Measurements from ENCODE around the gene FAM89B.

The FAM89B gene

GRCh38 chr11:65572356-65573051 is at the start of gene FAM89B:
Gene FAM89B, plus strand, starts transcription at chr11:65572538. Its CDS starts 132 bp downstream, at chr11:65572670.
- TF ChIP-seq TEAD4 (IDR thresholded peaks at IDR 0.05): no peak
- TF ChIP-seq MAX (IDR thresholded peaks at IDR 0.05): peak; percentile 19; the same call in 1 of the 2 replicates
- TF ChIP-seq RAD21 (IDR thresholded peaks at IDR 0.05; ENCODE audit: low read depth): no peak
- no peak; the same call in 1 of the 2 replicates for TF ChIP-seq ZBTB7A (IDR thresholded peaks at IDR 0.05; ENCODE audit: low read depth)
- TF ChIP-seq CEBPB (IDR thresholded peaks at IDR 0.05): no peak
- no peak for TF ChIP-seq EGR1 (IDR thresholded peaks at IDR 0.05)
- TF ChIP-seq NFIC (IDR thresholded peaks at IDR 0.05): 0 out of 2 replicates have a peak, but pooled peaks have one; percentile 10
- TF ChIP-seq CREB1 (IDR thresholded peaks at IDR 0.05; ENCODE audit: low read depth): no peak
- no peak for TF ChIP-seq YY1 (IDR thresholded peaks at IDR 0.05; ENCODE audit: low read depth)
- no peak for TF ChIP-seq REST (IDR thresholded peaks at IDR 0.05; ENCODE audit: low read depth)
- TF ChIP-seq TCF12 (IDR thresholded peaks at IDR 0.05; ENCODE audit: low read depth): no peak
- no peak for TF ChIP-seq USF1 (IDR thresholded peaks at IDR 0.05)
- TF ChIP-seq TAF1 (IDR thresholded peaks at IDR 0.05; ENCODE audit: low read depth): no peak
- no peak for TF ChIP-seq FOXM1 (IDR thresholded peaks at IDR 0.05; ENCODE audit: borderline replicate concordance, low read depth)

GRCh38 chr11:65524014-65524740 is 48.2 kb upstream of the FAM89B start:
- TF ChIP-seq ZBTB7A (IDR thresholded peaks at IDR 0.05; ENCODE audit: low read depth) (0 out of 2 replicates have a peak, but pooled peaks have one; percentile 29), TAF1 (IDR thresholded peaks at IDR 0.05; ENCODE audit: low read depth) (no peak; the same call in 1 of the 2 replicates)

GRCh38 chr11:65524741-65525545 is 47.4 kb upstream of the FAM89B start, which contains the start of gene SCYL1:
Gene SCYL1, plus strand, starts transcription at chr11:65525083. Its CDS starts 71 bp downstream, at chr11:65525154.
- peak; percentile 46; the same call in 1 of the 2 replicates for TF ChIP-seq YY1 (IDR thresholded peaks at IDR 0.05; ENCODE audit: low read depth)
- peak; percentile 35; the same call in 1 of the 2 replicates for TF ChIP-seq MAX (IDR thresholded peaks at IDR 0.05)
- no peak for TF ChIP-seq FOXM1 (IDR thresholded peaks at IDR 0.05; ENCODE audit: borderline replicate concordance, low read depth)
- 0 out of 2 replicates have a peak, but pooled peaks have one; percentile 44 for TF ChIP-seq ZBTB7A (IDR thresholded peaks at IDR 0.05; ENCODE audit: low read depth)
- TF ChIP-seq USF1 (IDR thresholded peaks at IDR 0.05): peak; percentile 93
- peak; percentile 68 for TF ChIP-seq TAF1 (IDR thresholded peaks at IDR 0.05; ENCODE audit: low read depth)
- no peak for TF ChIP-seq EP300 (IDR thresholded peaks at IDR 0.05; ENCODE audit: borderline replicate concordance)
- no peak for TF ChIP-seq CREB1 (IDR thresholded peaks at IDR 0.05; ENCODE audit: low read depth)

GRCh38 chr11:65525546-65526480 is 46.5 kb upstream of the FAM89B start:
- 0 out of 2 replicates have a peak, but pooled peaks have one; percentile 14 for TF ChIP-seq ZBTB7A (IDR thresholded peaks at IDR 0.05; ENCODE audit: low read depth)
- no peak for TF ChIP-seq RAD21 (IDR thresholded peaks at IDR 0.05; ENCODE audit: low read depth)
- no peak for TF ChIP-seq TAF1 (IDR thresholded peaks at IDR 0.05; ENCODE audit: low read depth)
- TF ChIP-seq USF1 (IDR thresholded peaks at IDR 0.05): no peak
- no peak for TF ChIP-seq CEBPB (IDR thresholded peaks at IDR 0.05)
- no peak for TF ChIP-seq EGR1 (IDR thresholded peaks at IDR 0.05)
- TF ChIP-seq MAX (IDR thresholded peaks at IDR 0.05): 0 out of 2 replicates have a peak, but pooled peaks have one; percentile 14
- no peak for TF ChIP-seq YY1 (IDR thresholded peaks at IDR 0.05; ENCODE audit: low read depth)
- TF ChIP-seq TCF12 (IDR thresholded peaks at IDR 0.05; ENCODE audit: low read depth): no peak
- no peak for TF ChIP-seq FOXM1 (IDR thresholded peaks at IDR 0.05; ENCODE audit: borderline replicate concordance, low read depth)
- no peak for TF ChIP-seq REST (IDR thresholded peaks at IDR 0.05; ENCODE audit: low read depth)

All from Ishikawa (cell line).